ENCODE data around the gene MUSTN1.

MUSTN1 gene

GRCh38 chr3:52831500-52832301 is 3.1 kb downstream of the MUSTN1 start:
- FAIRE-seq = no peak

- no peak for FAIRE-seq
Observed at GRCh38 chr3:52830535-52831258, 4.1 kb downstream of the MUSTN1 start, which contains the start of gene ITIH4. ITIH4 (minus strand) TSS chr3:52830672; CDS start chr3:52830642, 30 bp downstream.

DNA sequence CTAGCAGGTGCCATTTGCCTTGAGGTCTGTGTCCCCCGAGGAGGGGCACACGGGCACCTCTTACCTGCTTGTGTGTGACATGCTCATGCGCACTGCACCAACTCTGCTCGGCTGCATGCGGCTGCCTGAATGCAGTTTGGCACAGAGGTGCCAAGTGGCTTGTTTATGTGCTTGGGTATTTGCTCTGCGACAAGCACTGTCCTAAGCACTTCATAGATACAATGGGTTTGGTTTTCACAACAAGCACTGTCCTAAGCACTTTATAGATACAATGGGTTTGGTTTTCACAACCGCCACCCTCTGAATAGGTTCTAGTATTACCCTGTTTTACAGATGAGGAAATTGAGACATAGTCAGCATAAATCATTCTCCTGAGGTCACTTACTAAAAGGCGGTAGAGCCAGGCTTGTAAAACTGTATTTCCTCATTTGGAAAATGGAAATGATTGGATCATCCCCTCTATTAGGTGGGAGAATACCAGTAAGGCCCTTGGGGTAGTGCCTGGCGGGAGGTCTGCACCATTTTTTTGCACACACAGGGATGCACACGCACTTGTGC is 4.8 kb downstream of the MUSTN1 start:
- FAIRE-seq = no peak

DNA sequence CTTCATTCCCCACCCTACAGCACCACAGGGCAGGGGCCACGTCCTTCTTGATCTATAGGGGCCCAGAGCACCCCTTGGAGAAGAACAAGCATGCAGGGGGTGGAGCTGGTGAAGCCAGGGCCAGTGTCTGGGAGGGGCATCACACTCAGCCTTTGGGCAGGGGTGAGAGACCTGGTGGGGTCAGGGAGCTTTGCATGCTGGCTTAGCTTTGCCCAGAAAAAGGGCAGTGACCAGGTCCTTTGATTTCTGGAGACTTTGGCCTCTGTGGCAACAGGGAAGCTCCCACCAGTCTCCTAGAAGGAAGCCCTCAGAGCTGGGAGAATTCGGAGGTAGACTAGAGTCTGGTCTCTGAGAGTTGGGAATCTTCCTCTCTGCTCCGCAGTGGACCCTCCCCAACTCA is 5.3 kb downstream of the MUSTN1 start:
- FAIRE-seq = no peak

GRCh38 chr3:52827866-52828376 is 6.9 kb downstream of the MUSTN1 start:
- no peak for FAIRE-seq

DNA sequence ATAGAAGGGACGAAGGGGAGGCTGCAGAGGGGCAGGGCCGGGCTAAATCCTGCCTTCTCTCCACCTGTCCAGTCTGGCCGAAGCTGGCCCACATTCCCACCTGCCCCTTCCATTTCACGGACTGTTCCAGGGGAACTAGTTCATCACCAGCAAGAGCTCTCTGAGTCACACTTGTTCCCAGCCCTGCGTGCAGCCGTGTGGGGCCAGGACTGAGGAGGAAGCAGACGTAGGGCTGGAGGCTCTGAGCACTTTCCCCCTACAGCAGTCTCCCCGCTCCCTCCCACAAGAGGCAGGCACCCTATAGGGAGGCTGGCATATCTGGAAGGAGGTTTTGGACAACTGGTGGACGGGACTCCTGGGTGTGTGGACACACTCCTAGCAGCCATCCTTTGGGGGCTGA is 7.4 kb downstream of the MUSTN1 start:
- no peak for FAIRE-seq

- no peak for FAIRE-seq
Observed at GRCh38 chr3:52824037-52824436, 10.8 kb downstream of the MUSTN1 start.

DNA sequence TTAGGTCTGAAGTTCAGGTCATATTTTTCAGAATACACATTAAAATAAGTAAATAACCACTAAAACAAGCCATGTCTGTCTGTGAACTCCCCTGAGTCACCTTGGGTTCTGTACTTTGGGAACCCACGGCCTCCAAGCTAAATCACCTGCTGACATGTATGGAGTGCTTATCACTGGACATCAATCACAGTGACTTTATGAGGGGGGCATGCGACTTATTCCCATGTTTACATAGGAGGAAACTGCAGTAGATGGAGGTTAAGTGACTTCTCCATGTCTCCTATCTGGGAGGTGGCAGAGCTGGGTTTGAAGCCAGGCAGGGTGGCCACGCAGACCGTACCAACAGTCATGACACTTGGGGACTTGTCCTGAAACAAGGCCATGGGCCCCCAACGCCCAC is 12.5 kb downstream of the MUSTN1 start:
- FAIRE-seq = no peak

DNA sequence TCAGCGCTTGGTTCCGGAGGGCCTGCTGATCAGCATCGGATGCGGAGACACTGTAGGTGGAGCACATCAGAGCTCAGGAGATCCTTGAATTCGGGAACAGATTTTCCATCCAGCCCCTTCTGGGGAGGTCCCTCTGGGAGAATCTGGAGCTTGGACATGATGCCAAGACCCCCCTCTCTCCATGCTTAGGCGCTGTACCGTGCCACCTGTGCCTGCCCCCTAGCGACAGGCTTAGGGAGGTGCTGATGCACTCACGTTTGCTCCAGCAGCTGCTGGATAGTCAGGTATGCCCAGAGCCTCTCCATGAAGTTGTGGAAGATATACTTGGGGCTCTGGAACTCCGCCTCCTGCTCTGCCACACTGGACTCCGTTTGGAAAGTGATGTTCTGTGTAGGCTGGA is 14.1 kb downstream of the MUSTN1 start:
- no peak for FAIRE-seq

- FAIRE-seq = no peak
Observed at GRCh38 chr3:52819936-52820335, 14.9 kb downstream of the MUSTN1 start.

DNA sequence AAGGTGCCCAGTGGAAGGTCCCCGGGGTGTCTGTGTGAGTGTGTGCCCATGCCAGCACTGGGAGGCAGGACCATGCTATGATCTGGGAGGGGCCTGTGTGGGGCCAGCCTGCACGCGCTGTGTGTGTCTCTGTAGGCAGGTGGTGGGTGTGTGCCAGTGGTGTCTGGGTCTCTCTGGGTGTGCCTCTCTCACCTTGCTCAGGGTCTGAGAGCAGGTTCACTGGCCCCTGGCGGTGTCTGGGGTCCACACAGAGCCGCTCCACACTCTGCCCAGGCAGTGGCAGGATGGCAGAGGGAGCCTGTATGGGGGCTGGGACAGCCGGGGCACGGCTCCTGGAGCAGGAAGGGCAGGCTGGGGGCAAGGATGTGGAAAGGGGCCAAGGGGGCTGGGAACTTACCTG is 17.0 kb downstream of the MUSTN1 start:
- no peak for FAIRE-seq

DNA sequence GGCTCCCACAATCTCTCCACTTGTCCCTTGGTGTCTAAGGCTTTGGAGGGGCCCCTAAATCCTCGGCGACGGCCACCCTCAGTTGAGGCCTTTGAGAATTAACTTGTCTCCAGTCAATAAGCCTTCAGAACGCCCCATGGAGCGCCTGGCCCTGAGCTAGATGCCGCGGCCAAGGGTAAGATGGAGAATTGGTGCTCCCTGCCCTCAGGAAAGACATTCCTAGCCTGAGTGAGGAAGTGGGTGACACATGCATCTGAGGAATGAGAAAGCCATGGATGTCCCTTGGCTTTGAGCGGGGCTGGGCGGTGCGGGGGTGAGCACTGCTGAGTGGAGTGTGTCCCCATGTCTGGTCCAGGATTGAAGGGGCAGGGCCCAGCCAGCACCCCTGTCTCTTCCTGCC is 17.6 kb downstream of the MUSTN1 start:
- no peak for FAIRE-seq

GRCh38 chr3:52816654-52817053 is 18.2 kb downstream of the MUSTN1 start:
- no peak for FAIRE-seq

GRCh38 chr3:52816199-52816598 is 18.6 kb downstream of the MUSTN1 start:
- FAIRE-seq = no peak

- FAIRE-seq = no peak
Observed at GRCh38 chr3:52813810-52814209, 21.0 kb downstream of the MUSTN1 start.

- FAIRE-seq = no peak
Observed at GRCh38 chr3:52811452-52812011, 23.3 kb downstream of the MUSTN1 start.

GRCh38 chr3:52810923-52811322 is 23.9 kb downstream of the MUSTN1 start:
- no peak for FAIRE-seq

GRCh38 chr3:52809662-52810377 is 25.0 kb downstream of the MUSTN1 start:
- no peak for FAIRE-seq

DNA sequence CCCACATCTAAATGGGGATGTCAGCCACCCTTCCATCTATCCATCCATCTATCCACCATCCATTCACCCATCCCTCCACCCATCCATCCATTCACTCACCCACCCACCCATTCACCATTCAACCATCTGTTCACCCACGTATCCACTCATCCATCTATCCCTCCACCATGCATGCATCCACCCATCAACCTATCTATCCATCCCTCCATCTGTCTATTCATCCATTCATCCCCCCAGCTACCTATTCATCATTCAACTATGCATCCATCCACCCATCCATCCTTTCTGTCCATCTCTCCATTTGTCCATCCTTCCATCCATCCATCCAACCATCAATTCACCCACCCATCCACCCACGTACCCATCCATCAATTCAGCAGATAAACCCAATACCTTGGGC is 25.7 kb downstream of the MUSTN1 start:
- FAIRE-seq = no peak

GRCh38 chr3:52805270-52806039 is 29.4 kb downstream of the MUSTN1 start:
- FAIRE-seq = no peak

- FAIRE-seq = no peak
Observed at GRCh38 chr3:52801839-52802238, 33.0 kb downstream of the MUSTN1 start.

DNA sequence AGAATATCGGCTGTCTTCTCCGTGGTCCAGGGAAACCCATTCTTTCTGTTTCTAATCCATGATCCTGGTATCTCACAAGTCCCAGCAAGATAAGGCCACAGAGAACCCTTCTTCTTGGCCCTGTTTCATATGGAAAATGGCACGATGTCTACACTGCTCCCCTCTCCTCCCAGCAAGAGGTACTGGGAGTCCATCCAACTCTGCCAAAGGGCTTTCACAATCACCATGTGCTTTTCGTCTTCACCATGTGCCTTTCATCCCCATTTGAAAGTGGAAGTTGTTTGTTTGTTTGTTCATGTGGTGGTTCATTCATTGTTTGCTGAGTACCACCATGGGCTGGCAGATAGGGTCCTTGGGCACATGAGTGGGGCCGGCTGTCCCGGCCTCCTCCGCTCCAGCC is 34.7 kb downstream of the MUSTN1 start:
- no peak for FAIRE-seq
